Panc1 (cell line): Measurements from ENCODE around the gene RXFP3. TPM values are rescaled to one million over a fixed set of nuclear protein-coding genes. Genes with fewer than 3 reads are reported as not detected.

Experiments
- ATAC-seq: fragments of 200-7000 bp; cut with Tn5 transposase; 2 replicates; pipeline ENCODE4 v1.9.1; 2020; ENCODE audit warnings: mild to moderate bottlenecking, moderate library complexity
- BruUV-seq: library from RNA; stranded (reverse); fragments of 400-500 nt; replicated peaks from 2 replicates; lab custom pipeline; 2021; lab: Mats Ljungman, UMichigan
- CTCF ChIA-PET: fragments of 300-600 bp; sonication (Branson Sonifier 250); formaldehyde crosslinking; loops from one replicate; lab custom pipeline; 2022; ENCODE audit warnings: antibody characterized with exemption; lab: Charles Lee
- POLR2A ChIA-PET: fragments of 300-600 bp; sonication (Branson Sonifier 250); formaldehyde crosslinking; loops from one replicate; lab custom pipeline; 2022; ENCODE audit warnings: antibody characterized with exemption; lab: Charles Lee
- DNase-seq: peaks from one replicate; pipeline ENCODE4 v3.0.0-alpha.2; 2010; ENCODE audit warnings: low read depth, low spot score
- H3K27ac ChIP-seq: 2 replicates; pipeline ENCODE4 v1.5.1; 2011; ENCODE audit warnings: mild to moderate bottlenecking, low read length, inconsistent platforms
- H3K27me3 ChIP-seq: fragments of 200-500 bp; sonication (Bioruptor generic); 2 replicates; pipeline ENCODE4 v1.6.0; 2014; ENCODE audit warnings: low read length, inconsistent platforms; ENCODE audit not compliant: control insufficient read depth, insufficient read depth
- H3K36me3 ChIP-seq: fragments of 200-500 bp; sonication (Bioruptor generic); 2 replicates; pipeline ENCODE4 v1.5.1; 2014; ENCODE audit warnings: inconsistent platforms, mild to moderate bottlenecking, low read length, moderate library complexity; ENCODE audit not compliant: control insufficient read depth, insufficient read depth
- H3K4me1 ChIP-seq: 2 replicates; pipeline ENCODE4 v1.5.1; 2011; ENCODE audit warnings: inconsistent platforms, mild to moderate bottlenecking, low read length, moderate library complexity; ENCODE audit not compliant: control insufficient read depth, insufficient read depth
- H3K4me3 ChIP-seq, 2 experiments: 2 replicates each; pipeline ENCODE4 v1.5.1; 2011 to 2012; ENCODE audit warnings: low read depth in 2 of 2, low read length in 2 of 2, mild to moderate bottlenecking in 2 of 2, inconsistent platforms in 1 of 2, moderate library complexity in 1 of 2
- H3K9me3 ChIP-seq: fragments of 200-500 bp; sonication (Bioruptor generic); 2 replicates; pipeline ENCODE4 v1.5.1; 2014; ENCODE audit warnings: low read depth, mild to moderate bottlenecking, inconsistent platforms, low read length, moderate library complexity; ENCODE audit not compliant: control insufficient read depth, insufficient read depth
- CTCF ChIP-seq: fragments of 450-650 bp; IDR thresholded peaks from 2 replicates; pipeline ENCODE4 v1.5.1; 2017; ENCODE audit warnings: mild to moderate bottlenecking
- POLR2AphosphoS5 ChIP-seq: IDR thresholded peaks from 2 replicates; pipeline ENCODE4 v1.6.1; 2012; ENCODE audit warnings: mild to moderate bottlenecking, low read depth, low read length, moderate library complexity
- REST ChIP-seq, 2 experiments: IDR thresholded peaks; 2 replicates each; pipeline ENCODE4 v1.6.1; 2011 to 2012; ENCODE audit warnings: low read depth in 2 of 2, control low read depth in 1 of 2, low read length in 1 of 2, mild to moderate bottlenecking in 1 of 2, moderate library complexity in 1 of 2; ENCODE audit not compliant: insufficient read depth in 1 of 2
- SIN3A ChIP-seq: IDR thresholded peaks from 2 replicates; pipeline ENCODE4 v1.6.1; 2012; ENCODE audit warnings: low read depth, mild to moderate bottlenecking, low read length, moderate library complexity, borderline replicate concordance; ENCODE audit not compliant: insufficient read depth
- TCF7L2 ChIP-seq: IDR thresholded peaks from 2 replicates; pipeline ENCODE4 v1.6.1; 2011; ENCODE audit warnings: mild to moderate bottlenecking, low read depth, low read length, inconsistent platforms
- in situ Hi-C: cut with HindIII; loops from 2 replicates; pipeline ENCODE4 v1.10.0; 2016; ENCODE audit warnings: low sequenced_read_pairs, low pct_unique_long_range_greater_than_20kb
- intact Hi-C: fragments of 100-400 bp; cut with micrococcal nuclease; formaldehyde crosslinking; loops from one replicate; pipeline ENCODE4 v1.10.0; 2022; ENCODE audit not compliant: unreplicated experiment
- total RNA-seq: library from RNA; stranded (reverse); gene quantifications from one replicate; pipeline ENCODE4 v1.2.1, GENCODE V29; 2021; ENCODE audit not compliant: unreplicated experiment

Gene RXFP3
- total RNA-seq, 1 experiment from 2014 or later, result not detected

- no peak for ATAC-seq
- ChIA-PET POLR2A (no interaction called here), CTCF (no interaction called here)
- Histone ChIP-seq H3K27me3 (peaks cover 15% of the 10 kb centered on the region), H3K27ac (no peak overlapping the region), H3K9me3 (no peaks in the 10 kb centered on the region), H3K36me3 (no peaks in the 10 kb centered on the region), H3K4me1 (no peaks in the 10 kb centered on the region), H3K4me3 (no peak overlapping the region)
- TF ChIP-seq CTCF (no peak), SIN3A (no peak), TCF7L2 (no peak), POLR2AphosphoS5 (no peak), REST (IDR thresholded peaks at IDR 0.05; ENCODE audit: insufficient read depth in 1 of 2, low read depth in 2 of 2, low read length in 1 of 2) (no peak)
- DNase-seq, result no peak
- intact Hi-C loops, result loop anchor here (10.0 kb wide), 2 partner anchors 353 to 463 kb away; no protein-coding TSS in a partner anchor
- BruUV-seq, result no TSS peak
- in situ Hi-C loops, result no loop called here
Observed at GRCh38 chr5:33937707-33938506, 1.7 kb downstream of the RXFP3 start.

GRCh38 chr5:33938507-33938796 lies 2.3 kb downstream of the RXFP3 start:
- TF ChIP-seq POLR2AphosphoS5, result no peak
- TF ChIP-seq TCF7L2, result no peak
- no peak for TF ChIP-seq CTCF
- no peak for TF ChIP-seq SIN3A
- no peak for TF ChIP-seq REST (IDR thresholded peaks at IDR 0.05; ENCODE audit: insufficient read depth in 1 of 2, low read depth in 2 of 2, low read length in 1 of 2)
- peaks cover 15% of the 10 kb centered on the region for H3K27me3 ChIP-seq
- in situ Hi-C loops, result no loop called here
- H3K27ac ChIP-seq, result no peak overlapping the region
- H3K4me3 ChIP-seq, result no peak overlapping the region
- ATAC-seq, result no peak
- DNase-seq, result no peak
- H3K36me3 ChIP-seq, result no peaks in the 10 kb centered on the region
- POLR2A ChIA-PET, result interaction anchor here (0.6 kb wide), 1 partner anchor 495 kb away, joined by 6 read pairs; no protein-coding TSS in a partner anchor
- no TSS peak for BruUV-seq
- no peaks in the 10 kb centered on the region for H3K9me3 ChIP-seq
- CTCF ChIA-PET, result no interaction called here
- H3K4me1 ChIP-seq, result no peaks in the 10 kb centered on the region
- intact Hi-C loops, result loop anchor here (10.0 kb wide), 2 partner anchors 354 to 464 kb away; no protein-coding TSS in a partner anchor
